ENCODE data around the gene TMEM229B. TPM values are rescaled to one million over a fixed set of nuclear protein-coding genes. Genes with fewer than 3 reads are reported as not detected.

TMEM229B gene
- total RNA-seq, 2 donors from 2014 or later, result 1.1 to 1.5 TPM

GRCh38 chr14:67428501-67429031, 60.0 kb downstream of the TMEM229B start:
- peak; percentile 80 for DNase-seq
- H3K4me3 ChIP-seq (ENCODE audit: low read length), result no peak overlapping the region
- no peaks in the 10 kb centered on the region for H3K9me3 ChIP-seq (ENCODE audit: control insufficient read depth, low read length)
- H3K9me3 Mint-ChIP-seq, result no peaks in the 10 kb centered on the region
- H3K27me3 Mint-ChIP-seq (ENCODE audit: insufficient read depth), result no peaks in the 10 kb centered on the region
- H3K27ac Mint-ChIP-seq, result peak overlapping the region; percentile 88
- WGBS, 2 experiments (ENCODE audit: insufficient coverage in 1 of 2, insufficient read length in 1 of 2), result 64 to 97% methylated on average over 3 to 7 of the region's 7 CpGs
- no peaks in the 10 kb centered on the region for H3K27me3 ChIP-seq (ENCODE audit: control insufficient read depth, insufficient read depth, low read length, poor library complexity, severe bottlenecking)
- no peaks in the 10 kb centered on the region for H3K36me3 Mint-ChIP-seq (ENCODE audit: low read depth)
- H3K4me1 ChIP-seq (ENCODE audit: control insufficient read depth, insufficient read depth, low read length), result peaks cover 5% of the 10 kb centered on the region
- no peak overlapping the region for H3K9ac ChIP-seq (ENCODE audit: extremely low read depth, low read length, poor library complexity, severe bottlenecking)
- no peaks in the 10 kb centered on the region for H3K36me3 ChIP-seq (ENCODE audit: control insufficient read depth, insufficient read depth, low read length)
- no peak overlapping the region for H3K27ac ChIP-seq (ENCODE audit: low read depth, low read length)
- H3K4me3 Mint-ChIP-seq, result no peak overlapping the region
- peak; percentile 53 for TF ChIP-seq CTCF (conservative IDR thresholded peaks at IDR 0.05)
- peaks cover 30% of the 10 kb centered on the region for H3K4me1 Mint-ChIP-seq

- Histone ChIP-seq H3K36me3 (ENCODE audit: control insufficient read depth, insufficient read depth, low read length) (no peaks in the 10 kb centered on the region), H3K9ac (ENCODE audit: extremely low read depth, low read length, poor library complexity, severe bottlenecking) (no peak overlapping the region), H3K27ac (ENCODE audit: low read depth, low read length) (no peak overlapping the region), H3K9me3 (ENCODE audit: control insufficient read depth, low read length) (no peaks in the 10 kb centered on the region), H3K27me3 (ENCODE audit: control insufficient read depth, insufficient read depth, low read length, poor library complexity, severe bottlenecking) (no peaks in the 10 kb centered on the region), H3K4me1 (ENCODE audit: control insufficient read depth, insufficient read depth, low read length) (peaks cover 5% of the 10 kb centered on the region), H3K4me3 (ENCODE audit: low read length) (no peak overlapping the region)
- no peak overlapping the region for H3K4me3 Mint-ChIP-seq
- peak; percentile 95 for DNase-seq
- peak overlapping the region; percentile 66 for H3K27ac Mint-ChIP-seq
- no peaks in the 10 kb centered on the region for H3K9me3 Mint-ChIP-seq
- H3K36me3 Mint-ChIP-seq (ENCODE audit: low read depth), result no peaks in the 10 kb centered on the region
- TF ChIP-seq CTCF (conservative IDR thresholded peaks at IDR 0.05), result peak; percentile 91
- peaks cover 30% of the 10 kb centered on the region for H3K4me1 Mint-ChIP-seq
- 42 to 48% methylated on average over 14 to 28 of the region's 30 CpGs for WGBS, 2 experiments (ENCODE audit: insufficient coverage in 1 of 2, insufficient read length in 1 of 2)
- no peaks in the 10 kb centered on the region for H3K27me3 Mint-ChIP-seq (ENCODE audit: insufficient read depth)
Observed at GRCh38 chr14:67426983-67427606, 61.4 kb downstream of the TMEM229B start.

GRCh38 chr14:67426161-67426560, 62.4 kb downstream of the TMEM229B start:
- no peak overlapping the region for H3K9ac ChIP-seq (ENCODE audit: extremely low read depth, low read length, poor library complexity, severe bottlenecking)
- no peaks in the 10 kb centered on the region for H3K36me3 Mint-ChIP-seq (ENCODE audit: low read depth)

More at GRCh38 chr14:67426161-67426560, 62.4 kb downstream of the TMEM229B start:
- no peak for DNase-seq
- no peak for TF ChIP-seq CTCF (conservative IDR thresholded peaks at IDR 0.05)
- H3K4me3 Mint-ChIP-seq, result no peak overlapping the region
- Histone ChIP-seq H3K27me3 (ENCODE audit: control insufficient read depth, insufficient read depth, low read length, poor library complexity, severe bottlenecking) (no peaks in the 10 kb centered on the region), H3K9me3 (ENCODE audit: control insufficient read depth, low read length) (no peaks in the 10 kb centered on the region), H3K36me3 (ENCODE audit: control insufficient read depth, insufficient read depth, low read length) (no peaks in the 10 kb centered on the region), H3K4me3 (ENCODE audit: low read length) (no peak overlapping the region), H3K4me1 (ENCODE audit: control insufficient read depth, insufficient read depth, low read length) (peaks cover 5% of the 10 kb centered on the region), H3K27ac (ENCODE audit: low read depth, low read length) (no peak overlapping the region)
- H3K27ac Mint-ChIP-seq, result peak overlapping the region; percentile 26
- H3K27me3 Mint-ChIP-seq (ENCODE audit: insufficient read depth), result no peaks in the 10 kb centered on the region
- 76 to 88% methylated on average over 5 to 8 of the region's 8 CpGs for WGBS, 2 experiments (ENCODE audit: insufficient coverage in 1 of 2, insufficient read length in 1 of 2)
- H3K9me3 Mint-ChIP-seq, result no peaks in the 10 kb centered on the region
- peaks cover 30% of the 10 kb centered on the region for H3K4me1 Mint-ChIP-seq
